Vagina (tissue), 2 donors: ENCODE results near the gene KIAA0513. TPM values are rescaled to one million over a fixed set of nuclear protein-coding genes. Genes with fewer than 3 reads are reported as not detected.

Experiments
- DNase-seq, 2 donors: peaks; one replicate each; pipeline ENCODE4 v3.0.0-alpha.2; 2017; ENCODE audit errors: extremely low spot score in 2 of 2
- H3K27ac ChIP-seq: fragments of 200-600 bp; sonication (generic); one replicate; pipeline ENCODE4 v1.5.1; 2019
- H3K27me3 ChIP-seq: fragments of 200-600 bp; sonication (generic); one replicate; pipeline ENCODE4 v1.5.1; 2019
- H3K36me3 ChIP-seq, 2 donors: fragments of 200-600 bp; sonication (generic); one replicate each; pipeline ENCODE4 v1.5.1; 2017 to 2019
- H3K4me1 ChIP-seq: fragments of 200-600 bp; sonication (generic); one replicate; pipeline ENCODE4 v1.5.1; 2019
- H3K4me3 ChIP-seq, 2 donors: fragments of 200-600 bp; sonication (generic); 1 replicate in 1 of 2; 2 replicates in 1 of 2; pipeline ENCODE4 v1.5.1; 2016 to 2019
- H3K9me3 ChIP-seq: fragments of 200-600 bp; sonication (generic); one replicate; pipeline ENCODE4 v1.5.1; 2019
- POLR2A ChIP-seq, 2 donors: fragments of 450-650 bp; IDR thresholded peaks; one replicate each; pipeline ENCODE4 v1.6.1; 2017; ENCODE audit warnings: antibody characterized with exemption in 2 of 2, mild to moderate bottlenecking in 2 of 2, moderate library complexity in 2 of 2
- POLR2AphosphoS5 ChIP-seq, 2 donors: sonication (generic); formaldehyde crosslinking; IDR thresholded peaks; one replicate each; pipeline ENCODE4 v1.9.0; 2017; ENCODE audit warnings: antibody characterized with exemption in 2 of 2, mild to moderate bottlenecking in 2 of 2, low read depth in 1 of 2; ENCODE audit not compliant: insufficient read depth in 1 of 2
- intact Hi-C: fragments of 100-400 bp; cut with DNase I; formaldehyde crosslinking; loops from one replicate; pipeline ENCODE4 v1.15.1; 2023
- total RNA-seq: library from RNA; depleted of rRNA; stranded (reverse); fragments of >200 nt; gene quantifications from one replicate; pipeline ENCODE4 v1.2.3, GENCODE V29; 2016
- TF ChIP-seq, protein P1 (sequence below), 3 experiments: fragments of 450-650 bp in 2 of 3; fragments of 200-600 bp in 1 of 3; sonication (generic) in 1 of 3; IDR thresholded peaks; one replicate each; pipeline ENCODE4 v1.5.1; 2017 to 2019; ENCODE audit warnings: antibody characterized with exemption in 3 of 3, mild to moderate bottlenecking in 2 of 3, moderate library complexity in 2 of 3

KIAA0513 gene
- total RNA-seq, 1 donor from 2014 or later, result 26.8 TPM

GRCh38 chr16:85090181-85090580 is 62.6 kb downstream of the KIAA0513 start:
- no peaks in the 10 kb centered on the region for H3K27me3 ChIP-seq
- DNase-seq, result no peak
- no peaks in the 10 kb centered on the region for H3K9me3 ChIP-seq
- TF ChIP-seq, protein P1, sequence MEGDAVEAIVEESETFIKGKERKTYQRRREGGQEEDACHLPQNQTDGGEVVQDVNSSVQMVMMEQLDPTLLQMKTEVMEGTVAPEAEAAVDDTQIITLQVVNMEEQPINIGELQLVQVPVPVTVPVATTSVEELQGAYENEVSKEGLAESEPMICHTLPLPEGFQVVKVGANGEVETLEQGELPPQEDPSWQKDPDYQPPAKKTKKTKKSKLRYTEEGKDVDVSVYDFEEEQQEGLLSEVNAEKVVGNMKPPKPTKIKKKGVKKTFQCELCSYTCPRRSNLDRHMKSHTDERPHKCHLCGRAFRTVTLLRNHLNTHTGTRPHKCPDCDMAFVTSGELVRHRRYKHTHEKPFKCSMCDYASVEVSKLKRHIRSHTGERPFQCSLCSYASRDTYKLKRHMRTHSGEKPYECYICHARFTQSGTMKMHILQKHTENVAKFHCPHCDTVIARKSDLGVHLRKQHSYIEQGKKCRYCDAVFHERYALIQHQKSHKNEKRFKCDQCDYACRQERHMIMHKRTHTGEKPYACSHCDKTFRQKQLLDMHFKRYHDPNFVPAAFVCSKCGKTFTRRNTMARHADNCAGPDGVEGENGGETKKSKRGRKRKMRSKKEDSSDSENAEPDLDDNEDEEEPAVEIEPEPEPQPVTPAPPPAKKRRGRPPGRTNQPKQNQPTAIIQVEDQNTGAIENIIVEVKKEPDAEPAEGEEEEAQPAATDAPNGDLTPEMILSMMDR (IDR thresholded peaks at IDR 0.05), result no peak
- no peak for TF ChIP-seq POLR2AphosphoS5 (IDR thresholded peaks at IDR 0.05; ENCODE audit: insufficient read depth in 1 of 2, low read depth in 1 of 2)
- TF ChIP-seq POLR2A (IDR thresholded peaks at IDR 0.05), result no peak
- intact Hi-C loops, result no loop called here
- no peaks in the 10 kb centered on the region for H3K36me3 ChIP-seq
- H3K4me1 ChIP-seq, result peaks cover 20% of the 10 kb centered on the region
- H3K27ac ChIP-seq, result no peak overlapping the region
- H3K4me3 ChIP-seq, result no peak overlapping the region

DNA sequence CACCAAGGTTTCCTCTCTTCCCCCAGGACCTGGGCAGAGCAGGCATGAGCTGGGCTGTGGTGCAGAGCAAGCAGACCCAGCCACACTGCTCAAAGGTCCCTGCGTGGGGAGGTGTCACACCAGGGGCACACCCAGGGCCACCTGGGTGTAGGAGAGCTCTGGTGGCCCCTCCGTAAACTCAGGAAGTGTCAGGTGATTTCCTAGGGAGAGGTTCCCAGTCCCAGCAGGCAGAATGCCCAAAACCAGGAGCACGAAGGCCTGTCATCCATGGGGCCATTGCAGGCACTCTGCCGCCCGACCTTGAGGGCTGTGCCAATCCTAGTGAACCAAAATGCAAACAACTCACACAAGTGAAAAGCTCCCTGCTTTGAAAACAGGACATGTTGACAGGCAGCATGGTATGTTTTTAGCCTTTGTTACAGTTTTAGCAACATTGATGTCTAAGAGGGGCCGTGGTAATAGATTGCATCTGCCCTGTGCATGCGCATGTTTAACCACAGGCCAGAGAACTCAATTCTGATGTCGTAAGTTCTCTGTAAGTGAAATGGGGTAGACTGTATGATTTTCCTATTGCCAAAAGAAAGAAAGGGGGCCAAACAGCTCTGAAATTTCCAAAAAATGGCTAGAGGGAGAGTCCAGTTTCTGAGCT is 63.4 kb downstream of the KIAA0513 start:
- Histone ChIP-seq H3K27me3 (no peaks in the 10 kb centered on the region), H3K36me3 (no peaks in the 10 kb centered on the region), H3K27ac (no peak overlapping the region), H3K4me3 (no peak overlapping the region), H3K4me1 (peaks cover 20% of the 10 kb centered on the region), H3K9me3 (no peaks in the 10 kb centered on the region)
- intact Hi-C loops, result no loop called here
- DNase-seq, result no peak
- TF ChIP-seq POLR2AphosphoS5 (IDR thresholded peaks at IDR 0.05; ENCODE audit: insufficient read depth in 1 of 2, low read depth in 1 of 2) (no peak), POLR2A (IDR thresholded peaks at IDR 0.05) (no peak)
- TF ChIP-seq, protein P1 (IDR thresholded peaks at IDR 0.05), result no peak

- TF ChIP-seq POLR2AphosphoS5 (IDR thresholded peaks at IDR 0.05; ENCODE audit: insufficient read depth in 1 of 2, low read depth in 1 of 2), result no peak
- no peak for TF ChIP-seq POLR2A (IDR thresholded peaks at IDR 0.05)
- TF ChIP-seq, protein P1 (IDR thresholded peaks at IDR 0.05), result no peak
- H3K4me3 ChIP-seq, result no peak overlapping the region
- no peak overlapping the region for H3K27ac ChIP-seq
- H3K4me1 ChIP-seq, result peaks cover 17% of the 10 kb centered on the region
- intact Hi-C loops, result no loop called here
- no peaks in the 10 kb centered on the region for H3K36me3 ChIP-seq
- no peak for DNase-seq
- H3K9me3 ChIP-seq, result no peaks in the 10 kb centered on the region
- H3K27me3 ChIP-seq, result no peaks in the 10 kb centered on the region
Observed at GRCh38 chr16:85091522-85091910, 63.9 kb downstream of the KIAA0513 start.

DNA sequence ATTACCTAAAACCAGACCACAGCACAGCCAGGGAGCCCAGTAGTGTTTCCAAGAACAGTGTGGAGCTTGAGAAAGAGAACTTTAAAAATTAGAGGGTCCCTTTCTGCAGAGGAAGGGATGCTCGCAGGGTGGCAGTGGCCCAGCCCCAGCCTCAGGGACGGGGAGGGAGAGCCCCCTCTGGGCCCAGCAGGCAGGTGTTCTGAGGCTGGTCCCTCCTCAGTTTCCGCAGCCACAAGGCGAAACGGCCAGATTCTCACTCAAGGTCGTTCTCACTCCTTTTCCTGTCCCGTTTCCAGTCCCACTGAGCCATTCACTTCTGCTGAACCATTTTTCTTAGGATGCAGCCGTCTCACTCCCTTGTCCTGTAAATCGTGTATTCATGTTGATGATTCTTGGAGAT is 64.7 kb downstream of the KIAA0513 start:
- Histone ChIP-seq H3K27me3 (no peaks in the 10 kb centered on the region), H3K4me3 (no peak overlapping the region), H3K4me1 (peaks cover 11% of the 10 kb centered on the region), H3K36me3 (no peaks in the 10 kb centered on the region), H3K9me3 (no peaks in the 10 kb centered on the region), H3K27ac (no peak overlapping the region)
- intact Hi-C loops, result no loop called here
- DNase-seq, result no peak
- no peak for TF ChIP-seq POLR2AphosphoS5 (IDR thresholded peaks at IDR 0.05; ENCODE audit: insufficient read depth in 1 of 2, low read depth in 1 of 2)
- TF ChIP-seq POLR2A (IDR thresholded peaks at IDR 0.05), result no peak
- TF ChIP-seq, protein P1 (IDR thresholded peaks at IDR 0.05), result no peak

DNA sequence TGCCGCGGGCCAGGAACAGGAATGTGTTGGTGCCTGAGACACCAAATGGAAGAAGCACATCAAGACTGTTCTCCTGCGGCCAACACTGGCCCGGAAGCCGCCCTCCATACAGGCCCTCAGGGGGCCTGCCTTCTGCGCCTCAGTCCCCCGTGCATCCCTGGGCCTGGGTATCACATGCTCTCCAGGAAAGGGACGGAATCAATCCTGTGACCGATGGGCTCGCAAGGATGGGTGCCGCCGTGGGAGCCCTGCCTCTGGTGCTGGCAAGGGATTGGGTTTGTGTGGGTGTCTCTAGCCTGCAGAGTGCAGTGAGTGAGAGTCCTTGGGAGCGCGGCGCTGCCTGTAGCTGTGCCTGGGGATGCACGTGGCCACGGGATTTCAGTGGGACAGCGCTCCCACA is 65.3 kb downstream of the KIAA0513 start:
- intact Hi-C loops, result no loop called here
- H3K4me3 ChIP-seq, result no peak overlapping the region
- no peaks in the 10 kb centered on the region for H3K9me3 ChIP-seq
- no peaks in the 10 kb centered on the region for H3K36me3 ChIP-seq
- no peak overlapping the region for H3K27ac ChIP-seq
- no peaks in the 10 kb centered on the region for H3K27me3 ChIP-seq
- H3K4me1 ChIP-seq, result peaks cover 11% of the 10 kb centered on the region
- TF ChIP-seq POLR2AphosphoS5 (IDR thresholded peaks at IDR 0.05; ENCODE audit: insufficient read depth in 1 of 2, low read depth in 1 of 2) (no peak), POLR2A (IDR thresholded peaks at IDR 0.05) (no peak)
- TF ChIP-seq, protein P1 (IDR thresholded peaks at IDR 0.05), result no peak
- DNase-seq, result no peak
